HCT116 (cell line): ENCODE measurements around the gene FIBCD1. TPM values are rescaled to one million over a fixed set of nuclear protein-coding genes. Genes with fewer than 3 reads are reported as not detected.

Experiments
- ATAC-seq: fragments of 200-7000 bp; cut with Tn5 transposase; 2 replicates; pipeline ENCODE4 v1.9.1; 2020; ENCODE audit warnings: mild to moderate bottlenecking, moderate library complexity
- BruUV-seq: library from RNA; stranded (reverse); fragments of 400-500 nt; replicated peaks from 2 replicates; lab custom pipeline; 2021; lab: Mats Ljungman, UMichigan
- CTCF ChIA-PET: fragments of 300-600 bp; sonication (Branson Sonifier 250); formaldehyde crosslinking; loops from one replicate; lab custom pipeline; 2021; ENCODE audit warnings: antibody characterized with exemption; lab: Charles Lee
- POLR2A ChIA-PET: fragments of 300-600, 350-600 bp; sonication (Branson Sonifier 250); formaldehyde crosslinking; loops from one replicate; lab custom pipeline; 2021; ENCODE audit warnings: antibody characterized with exemption; lab: Charles Lee
- RAD21 ChIA-PET, 2 experiments: fragments of 300-600 bp; sonication (Branson Sonifier 250); formaldehyde crosslinking; loops; one replicate each; lab custom pipeline; 2023; ENCODE audit warnings: low total read pairs in 2 of 2; ENCODE audit not compliant: uncharacterized antibody in 2 of 2, unreplicated experiment in 2 of 2, low non-redundant PET in 1 of 2; lab: Charles Lee
- DNase-seq: peaks from one replicate; pipeline ENCODE4 v3.0.0-alpha.2; 2010; ENCODE audit warnings: low read depth, low spot score
- H2AFZ ChIP-seq: fragments of 200-600 bp; shearing (Covaris generic), sonication (generic); 2 replicates; pipeline ENCODE4 v1.6.1; 2017; ENCODE audit warnings: low read depth, mixed run types, mixed read lengths, antibody characterized with exemption, low read length; ENCODE audit not compliant: poor library complexity, severe bottlenecking
- H3K27ac ChIP-seq: 2 replicates; pipeline ENCODE4 v1.5.1; 2012; ENCODE audit warnings: low read depth, low read length
- H3K27me3 ChIP-seq: fragments of 200-600 bp; sonication (generic); 2 replicates; pipeline ENCODE4 v1.6.1; 2016; ENCODE audit warnings: mixed run types, low read length, mixed read lengths; ENCODE audit not compliant: insufficient read depth
- H3K36me3 ChIP-seq, 2 experiments: fragments of 200-500 bp in 1 of 2; fragments of 200-600 bp in 1 of 2; sonication (Bioruptor generic) in 1 of 2; sonication (generic) in 1 of 2; 2 replicates each; pipeline versions ENCODE4 v1.5.1 to v1.6.1; 2014 to 2016; ENCODE audit warnings: low read length in 2 of 2, inconsistent platforms in 1 of 2, mixed read lengths in 1 of 2, mixed run types in 1 of 2; ENCODE audit not compliant: insufficient read depth in 2 of 2, control insufficient read depth in 1 of 2
- H3K4me1 ChIP-seq, 2 experiments: fragments of 200-600 bp in 1 of 2; sonication (generic) in 1 of 2; 2 replicates each; pipeline versions ENCODE4 v1.5.1 to v1.6.1; 2012 to 2017; ENCODE audit warnings: low read length in 2 of 2, inconsistent platforms in 1 of 2, mild to moderate bottlenecking in 1 of 2, mixed read lengths in 1 of 2, mixed run types in 1 of 2, moderate library complexity in 1 of 2; ENCODE audit not compliant: insufficient read depth in 2 of 2, control insufficient read depth in 1 of 2
- H3K4me2 ChIP-seq: fragments of 200-600 bp; sonication (generic); 2 replicates; pipeline ENCODE4 v1.6.1; 2017; ENCODE audit warnings: mixed run types, low read length, mixed read lengths
- H3K4me3 ChIP-seq, 2 experiments: fragments of 200-600 bp in 1 of 2; sonication (generic) in 1 of 2; replicated peaks in 1 of 2; 2 replicates each; pipeline ENCODE4 v1.5.1; 2011 to 2016; ENCODE audit warnings: low read length in 2 of 2, control low read depth in 1 of 2, low read depth in 1 of 2, mild to moderate bottlenecking in 1 of 2, mixed read lengths in 1 of 2, mixed run types in 1 of 2
- H3K79me2 ChIP-seq: fragments of 200-600 bp; sonication (generic); 2 replicates; pipeline ENCODE4 v1.6.1; 2017; ENCODE audit warnings: mild to moderate bottlenecking, mixed run types, low read length, moderate library complexity, mixed read lengths; ENCODE audit not compliant: insufficient read depth
- H3K9ac ChIP-seq: fragments of 200-600 bp; sonication (generic); 2 replicates; pipeline ENCODE4 v1.6.1; 2016; ENCODE audit warnings: low read length, mixed read lengths
- H3K9me2 ChIP-seq: fragments of 200-600 bp; sonication (generic), shearing (Covaris generic); 2 replicates; pipeline ENCODE4 v1.6.1; 2017; ENCODE audit warnings: mixed run types, mild to moderate bottlenecking, moderate library complexity; ENCODE audit not compliant: insufficient read depth
- H3K9me3 ChIP-seq, 2 experiments: fragments of 200-500 bp in 1 of 2; fragments of 200-600 bp in 1 of 2; sonication (Bioruptor generic) in 1 of 2; sonication (generic) in 1 of 2; 2 replicates each; pipeline ENCODE4 v1.6.1; 2014 to 2017; ENCODE audit warnings: low read length in 2 of 2, mixed read lengths in 2 of 2, inconsistent platforms in 1 of 2, low read depth in 1 of 2, mild to moderate bottlenecking in 1 of 2, mixed run types in 1 of 2, moderate library complexity in 1 of 2; ENCODE audit not compliant: control insufficient read depth in 1 of 2, insufficient read depth in 1 of 2
- H4K20me1 ChIP-seq: fragments of 200-600 bp; sonication (generic), shearing (Covaris generic); 2 replicates; pipeline ENCODE4 v1.6.1; 2017; ENCODE audit warnings: mixed run types, mild to moderate bottlenecking, moderate library complexity; ENCODE audit not compliant: insufficient read depth
- ELF1 ChIP-seq: IDR thresholded peaks from 2 replicates; pipeline ENCODE4 v1.6.1; 2012; ENCODE audit warnings: low read depth, borderline replicate concordance
- MAX ChIP-seq: IDR thresholded peaks from 2 replicates; pipeline ENCODE4 v1.6.1; 2012
- RAD21 ChIP-seq: IDR thresholded peaks from 2 replicates; pipeline ENCODE4 v1.6.1; 2012; ENCODE audit warnings: low read depth, mild to moderate bottlenecking
- SIN3A ChIP-seq: IDR thresholded peaks from 2 replicates; pipeline ENCODE4 v1.6.1; 2012; ENCODE audit warnings: low read depth
- SP1 ChIP-seq: IDR thresholded peaks from 2 replicates; pipeline ENCODE4 v1.6.1; 2012; ENCODE audit warnings: low read depth
- SRF ChIP-seq: IDR thresholded peaks from 2 replicates; pipeline ENCODE4 v1.6.1; 2012; ENCODE audit warnings: low read depth
- ZFX ChIP-seq: fragments of 450-650 bp; IDR thresholded peaks from 2 replicates; pipeline ENCODE4 v1.6.1; 2017
- intact Hi-C: fragments of 100-400 bp; cut with micrococcal nuclease; formaldehyde crosslinking; loops from 2 replicates; pipeline ENCODE4 v1.10.0; 2022
- total RNA-seq: library from RNA; stranded (reverse); gene quantifications from one replicate; pipeline ENCODE4 v1.2.1, GENCODE V29; 2021; ENCODE audit not compliant: unreplicated experiment
- TF ChIP-seq, protein P1 (sequence below): IDR thresholded peaks from 2 replicates; pipeline ENCODE4 v1.6.1; 2012; ENCODE audit warnings: low read depth
- TF ChIP-seq, protein P2 (sequence below), 3 experiments: fragments of 200-600 bp in 1 of 3; sonication (generic) in 1 of 3; IDR thresholded peaks in 2 of 3; conservative IDR thresholded peaks in 1 of 3; 2 replicates each; pipeline ENCODE4 v1.5.1; 2012 to 2017; ENCODE audit warnings: low read depth in 2 of 3, low read length in 2 of 3, antibody characterized with exemption in 1 of 3, borderline replicate concordance in 1 of 3, control low read depth in 1 of 3, mild to moderate bottlenecking in 1 of 3, mixed read lengths in 1 of 3, mixed run types in 1 of 3, moderate library complexity in 1 of 3; ENCODE audit not compliant: insufficient read depth in 1 of 3

Gene FIBCD1
- total RNA-seq, 1 experiment from 2014 or later: 26.1 TPM

DNA sequence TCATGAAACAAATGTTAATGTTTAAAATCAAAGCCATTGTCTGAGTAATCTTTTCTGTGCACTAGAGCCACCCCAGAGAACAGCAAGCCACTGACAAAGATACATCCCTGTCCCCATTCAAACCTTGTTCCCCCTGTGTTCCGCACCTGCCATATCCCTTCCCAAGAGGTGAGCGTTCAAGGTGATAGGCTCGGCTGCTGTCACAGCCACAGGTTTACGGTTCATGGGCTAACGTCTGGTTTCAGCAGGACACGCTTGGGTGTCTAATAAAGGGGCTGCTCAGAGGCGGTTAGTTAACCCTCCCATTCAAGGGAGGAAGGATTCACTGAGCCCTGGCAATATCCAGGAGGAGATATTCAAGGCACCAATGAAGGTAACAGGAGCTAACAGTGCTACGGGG lies 45.5 kb upstream of the FIBCD1 start:
- CTCF ChIA-PET: interaction anchor here (1.7 kb wide), 1 partner anchor 14 kb away, joined by 6 read pairs; no protein-coding TSS in a partner anchor

More for the DNA sequence above, 45.5 kb upstream of the FIBCD1 start:
- H3K4me3 ChIP-seq: no peak overlapping the region
- H3K9ac ChIP-seq: no peak overlapping the region
- no peak overlapping the region for H3K27ac ChIP-seq
- no TSS peak for BruUV-seq
- RAD21 ChIA-PET: no interaction called here
- no peaks in the 10 kb centered on the region for H3K4me1 ChIP-seq
- no peaks in the 10 kb centered on the region for H3K9me2 ChIP-seq
- no peaks in the 10 kb centered on the region for H4K20me1 ChIP-seq
- H2AFZ ChIP-seq: no peak overlapping the region
- H3K36me3 ChIP-seq: no peaks in the 10 kb centered on the region
- no peaks in the 10 kb centered on the region for H3K27me3 ChIP-seq
- intact Hi-C loops: no loop called here
- ATAC-seq (no peak), DNase-seq (no peak)
- TF ChIP-seq, protein P1, sequence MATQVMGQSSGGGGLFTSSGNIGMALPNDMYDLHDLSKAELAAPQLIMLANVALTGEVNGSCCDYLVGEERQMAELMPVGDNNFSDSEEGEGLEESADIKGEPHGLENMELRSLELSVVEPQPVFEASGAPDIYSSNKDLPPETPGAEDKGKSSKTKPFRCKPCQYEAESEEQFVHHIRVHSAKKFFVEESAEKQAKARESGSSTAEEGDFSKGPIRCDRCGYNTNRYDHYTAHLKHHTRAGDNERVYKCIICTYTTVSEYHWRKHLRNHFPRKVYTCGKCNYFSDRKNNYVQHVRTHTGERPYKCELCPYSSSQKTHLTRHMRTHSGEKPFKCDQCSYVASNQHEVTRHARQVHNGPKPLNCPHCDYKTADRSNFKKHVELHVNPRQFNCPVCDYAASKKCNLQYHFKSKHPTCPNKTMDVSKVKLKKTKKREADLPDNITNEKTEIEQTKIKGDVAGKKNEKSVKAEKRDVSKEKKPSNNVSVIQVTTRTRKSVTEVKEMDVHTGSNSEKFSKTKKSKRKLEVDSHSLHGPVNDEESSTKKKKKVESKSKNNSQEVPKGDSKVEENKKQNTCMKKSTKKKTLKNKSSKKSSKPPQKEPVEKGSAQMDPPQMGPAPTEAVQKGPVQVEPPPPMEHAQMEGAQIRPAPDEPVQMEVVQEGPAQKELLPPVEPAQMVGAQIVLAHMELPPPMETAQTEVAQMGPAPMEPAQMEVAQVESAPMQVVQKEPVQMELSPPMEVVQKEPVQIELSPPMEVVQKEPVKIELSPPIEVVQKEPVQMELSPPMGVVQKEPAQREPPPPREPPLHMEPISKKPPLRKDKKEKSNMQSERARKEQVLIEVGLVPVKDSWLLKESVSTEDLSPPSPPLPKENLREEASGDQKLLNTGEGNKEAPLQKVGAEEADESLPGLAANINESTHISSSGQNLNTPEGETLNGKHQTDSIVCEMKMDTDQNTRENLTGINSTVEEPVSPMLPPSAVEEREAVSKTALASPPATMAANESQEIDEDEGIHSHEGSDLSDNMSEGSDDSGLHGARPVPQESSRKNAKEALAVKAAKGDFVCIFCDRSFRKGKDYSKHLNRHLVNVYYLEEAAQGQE: no peak
- TF ChIP-seq SP1: no peak
- TF ChIP-seq ELF1: no peak
- no peak for TF ChIP-seq MAX
- TF ChIP-seq ZFX: no peak
- TF ChIP-seq, protein P2, sequence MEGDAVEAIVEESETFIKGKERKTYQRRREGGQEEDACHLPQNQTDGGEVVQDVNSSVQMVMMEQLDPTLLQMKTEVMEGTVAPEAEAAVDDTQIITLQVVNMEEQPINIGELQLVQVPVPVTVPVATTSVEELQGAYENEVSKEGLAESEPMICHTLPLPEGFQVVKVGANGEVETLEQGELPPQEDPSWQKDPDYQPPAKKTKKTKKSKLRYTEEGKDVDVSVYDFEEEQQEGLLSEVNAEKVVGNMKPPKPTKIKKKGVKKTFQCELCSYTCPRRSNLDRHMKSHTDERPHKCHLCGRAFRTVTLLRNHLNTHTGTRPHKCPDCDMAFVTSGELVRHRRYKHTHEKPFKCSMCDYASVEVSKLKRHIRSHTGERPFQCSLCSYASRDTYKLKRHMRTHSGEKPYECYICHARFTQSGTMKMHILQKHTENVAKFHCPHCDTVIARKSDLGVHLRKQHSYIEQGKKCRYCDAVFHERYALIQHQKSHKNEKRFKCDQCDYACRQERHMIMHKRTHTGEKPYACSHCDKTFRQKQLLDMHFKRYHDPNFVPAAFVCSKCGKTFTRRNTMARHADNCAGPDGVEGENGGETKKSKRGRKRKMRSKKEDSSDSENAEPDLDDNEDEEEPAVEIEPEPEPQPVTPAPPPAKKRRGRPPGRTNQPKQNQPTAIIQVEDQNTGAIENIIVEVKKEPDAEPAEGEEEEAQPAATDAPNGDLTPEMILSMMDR (IDR thresholded peaks at IDR 0.05 in 2 of 3, conservative IDR thresholded peaks at IDR 0.05 in 1 of 3; ENCODE audit: borderline replicate concordance in 1 of 3, insufficient read depth in 1 of 3, low read depth in 2 of 3, low read length in 2 of 3): no peak
- TF ChIP-seq SRF: no peak
- TF ChIP-seq SIN3A: no peak
- TF ChIP-seq RAD21: no peak
- H3K79me2 ChIP-seq: no peaks in the 10 kb centered on the region
- POLR2A ChIA-PET: no interaction called here
- no peak overlapping the region for H3K4me2 ChIP-seq
- H3K9me3 ChIP-seq: no peaks in the 10 kb centered on the region
